SK-N-SH treated with all-trans-retinoic acid at 6 μM for 48 hours (cell line): ENCODE measurements around the gene GOLPH3.

Experiments
- BACH2 ChIP-seq: fragments of 250-450 bp; sonication (Bioruptor Pico); IDR thresholded peaks from 2 replicates; pipeline ENCODE4 v1.9.0; 2021; ENCODE audit warnings: mild to moderate bottlenecking, borderline replicate concordance
- CSRNP3 ChIP-seq: fragments of 250-450 bp; sonication (Bioruptor Pico); IDR thresholded peaks from 2 replicates; pipeline ENCODE4 v1.5.1; 2021; ENCODE audit warnings: mild to moderate bottlenecking, moderate library complexity
- OSR1 ChIP-seq: fragments of 250-450 bp; sonication (Bioruptor Pico); IDR thresholded peaks from 2 replicates; pipeline ENCODE4 v1.8.0; 2022; ENCODE audit warnings: moderate library complexity, mild to moderate bottlenecking, inconsistent platforms
- TOX ChIP-seq: fragments of 250-450 bp; sonication (Bioruptor Pico); IDR thresholded peaks from 2 replicates; pipeline ENCODE4 v1.8.0; 2021; ENCODE audit warnings: mild to moderate bottlenecking, moderate library complexity, borderline replicate concordance
- ZFP3 ChIP-seq: fragments of 250-450 bp; sonication (Bioruptor Pico); IDR thresholded peaks from 2 replicates; pipeline ENCODE4 v1.5.0; 2020; ENCODE audit warnings: mild to moderate bottlenecking, moderate library complexity
- TF ChIP-seq, protein P1 (sequence below): fragments of 250-450 bp; sonication (Bioruptor Pico); IDR thresholded peaks from 2 replicates; pipeline ENCODE4 v1.5.1; 2020; ENCODE audit warnings: low read depth, mild to moderate bottlenecking, moderate library complexity
- TF ChIP-seq, protein P2 (sequence below): fragments of 250-450 bp; sonication (Bioruptor Pico); IDR thresholded peaks from 2 replicates; pipeline ENCODE4 v1.8.0; 2020; ENCODE audit warnings: mild to moderate bottlenecking, moderate library complexity, borderline replicate concordance

GRCh38 chr5:32144378-32145207, 29.5 kb downstream of the GOLPH3 start:
- TF ChIP-seq CSRNP3 (CRISPR knock-in tag) (no peak), TOX (CRISPR knock-in tag) (no peak), ZFP3 (CRISPR knock-in tag) (no peak), OSR1 (CRISPR knock-in tag) (no peak), BACH2 (CRISPR knock-in tag) (no peak)
- TF ChIP-seq, protein P1, sequence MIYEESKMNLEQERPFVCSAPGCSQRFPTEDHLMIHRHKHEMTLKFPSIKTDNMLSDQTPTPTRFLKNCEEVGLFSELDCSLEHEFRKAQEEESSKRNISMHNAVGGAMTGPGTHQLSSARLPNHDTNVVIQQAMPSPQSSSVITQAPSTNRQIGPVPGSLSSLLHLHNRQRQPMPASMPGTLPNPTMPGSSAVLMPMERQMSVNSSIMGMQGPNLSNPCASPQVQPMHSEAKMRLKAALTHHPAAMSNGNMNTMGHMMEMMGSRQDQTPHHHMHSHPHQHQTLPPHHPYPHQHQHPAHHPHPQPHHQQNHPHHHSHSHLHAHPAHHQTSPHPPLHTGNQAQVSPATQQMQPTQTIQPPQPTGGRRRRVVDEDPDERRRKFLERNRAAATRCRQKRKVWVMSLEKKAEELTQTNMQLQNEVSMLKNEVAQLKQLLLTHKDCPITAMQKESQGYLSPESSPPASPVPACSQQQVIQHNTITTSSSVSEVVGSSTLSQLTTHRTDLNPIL, result no peak
- TF ChIP-seq, protein P2, sequence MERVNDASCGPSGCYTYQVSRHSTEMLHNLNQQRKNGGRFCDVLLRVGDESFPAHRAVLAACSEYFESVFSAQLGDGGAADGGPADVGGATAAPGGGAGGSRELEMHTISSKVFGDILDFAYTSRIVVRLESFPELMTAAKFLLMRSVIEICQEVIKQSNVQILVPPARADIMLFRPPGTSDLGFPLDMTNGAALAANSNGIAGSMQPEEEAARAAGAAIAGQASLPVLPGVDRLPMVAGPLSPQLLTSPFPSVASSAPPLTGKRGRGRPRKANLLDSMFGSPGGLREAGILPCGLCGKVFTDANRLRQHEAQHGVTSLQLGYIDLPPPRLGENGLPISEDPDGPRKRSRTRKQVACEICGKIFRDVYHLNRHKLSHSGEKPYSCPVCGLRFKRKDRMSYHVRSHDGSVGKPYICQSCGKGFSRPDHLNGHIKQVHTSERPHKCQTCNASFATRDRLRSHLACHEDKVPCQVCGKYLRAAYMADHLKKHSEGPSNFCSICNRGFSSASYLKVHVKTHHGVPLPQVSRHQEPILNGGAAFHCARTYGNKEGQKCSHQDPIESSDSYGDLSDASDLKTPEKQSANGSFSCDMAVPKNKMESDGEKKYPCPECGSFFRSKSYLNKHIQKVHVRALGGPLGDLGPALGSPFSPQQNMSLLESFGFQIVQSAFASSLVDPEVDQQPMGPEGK (CRISPR knock-in tag), result no peak
